Stimulated activated CD4-positive, alpha-beta T cell treated with anti-CD3 and anti-CD28 coated beads, Interleukin-4, amount 100 ng/mL, for 1 hour (primary cell): Measurements from ENCODE around the gene KRTAP2-2.
"Not testable (repeated sequence)": the region's sequence is repeated elsewhere in the genome, so short reads cannot be mapped to it uniquely, and the experiment has no call there.

Source experiments
- DNase-seq: peaks from one replicate; pipeline ENCODE4 v3.0.0-alpha.2; 2020

KRTAP2-2 gene

GRCh38 chr17:41063449-41063848, 8.4 kb upstream of the KRTAP2-2 start:
- no peak for DNase-seq

GRCh38 chr17:41061964-41062363, 6.9 kb upstream of the KRTAP2-2 start:
- no peak for DNase-seq

- DNase-seq = no peak
Measured at GRCh38 chr17:41060052-41060604, 5.1 kb upstream of the KRTAP2-2 start, which contains the start of gene KRTAP2-3. Gene KRTAP2-3, minus strand, starts transcription at chr17:41060114. Its CDS starts 64 bp downstream, at chr17:41060050.

GRCh38 chr17:41059276-41060051, 4.4 kb upstream of the KRTAP2-2 start:
- not testable (repeated sequence) for DNase-seq

- DNase-seq = no peak
Measured at GRCh38 chr17:41058741-41059140, 3.7 kb upstream of the KRTAP2-2 start.

- no peak for DNase-seq
Measured at GRCh38 chr17:41057547-41057946, 2.5 kb upstream of the KRTAP2-2 start.

GRCh38 chr17:41054556-41054955, 474 bp downstream of the KRTAP2-2 start:
- DNase-seq = not testable (repeated sequence)

- no peak for DNase-seq
Measured at GRCh38 chr17:41054025-41054424, 1.0 kb downstream of the KRTAP2-2 start.

- DNase-seq = no peak
Measured at GRCh38 chr17:41052566-41052965, 2.5 kb downstream of the KRTAP2-2 start.

GRCh38 chr17:41049110-41049509, 5.9 kb downstream of the KRTAP2-2 start:
- no peak for DNase-seq

- DNase-seq = no peak
Measured at GRCh38 chr17:41048441-41048840, 6.6 kb downstream of the KRTAP2-2 start.

- not testable (repeated sequence) for DNase-seq
Measured at GRCh38 chr17:41046735-41047465, 8.1 kb downstream of the KRTAP2-2 start, which contains the start of gene KRTAP2-1. Gene KRTAP2-1, minus strand, starts transcription at chr17:41047316. Its CDS starts 49 bp downstream, at chr17:41047267.

- no peak for DNase-seq
Measured at GRCh38 chr17:41042953-41043352, 12.1 kb downstream of the KRTAP2-2 start.

- DNase-seq = not testable (repeated sequence)
Measured at GRCh38 chr17:41040783-41041571, 14.1 kb downstream of the KRTAP2-2 start, which contains the start of gene KRTAP1-1. Gene KRTAP1-1, minus strand, starts transcription at chr17:41041450. Its CDS starts 53 bp downstream, at chr17:41041397.

- no peak for DNase-seq
Measured at GRCh38 chr17:41037853-41038350, 17.1 kb downstream of the KRTAP2-2 start.

GRCh38 chr17:41034346-41034935, 20.6 kb downstream of the KRTAP2-2 start, which contains the start of gene KRTAP1-3:
Gene KRTAP1-3, minus strand, starts transcription at chr17:41034874. Its CDS starts 53 bp downstream, at chr17:41034821.
- DNase-seq = not testable (repeated sequence)

- DNase-seq = no peak
Measured at GRCh38 chr17:41029633-41030245, 25.3 kb downstream of the KRTAP2-2 start, which contains the start of gene KRTAP1-4. Gene KRTAP1-4, minus strand, starts transcription at chr17:41030195. Its CDS starts 117 bp downstream, at chr17:41030078.

- no peak for DNase-seq
Measured at GRCh38 chr17:41026715-41027471, 28.1 kb downstream of the KRTAP2-2 start, which contains the start of gene KRTAP1-5. Gene KRTAP1-5, minus strand, starts transcription at chr17:41027208. Its CDS starts 53 bp downstream, at chr17:41027155.

- no peak for DNase-seq
Measured at GRCh38 chr17:41024697-41025096, 30.3 kb downstream of the KRTAP2-2 start.

GRCh38 chr17:41020336-41020735, 34.7 kb downstream of the KRTAP2-2 start:
- no peak for DNase-seq
